HEK293 (cell line): ENCODE results near the gene FRAT2.
A peak's percentile ranks its signal among the peaks of the same experiment; 100 is the strongest.

ENCODE experiments used
- CTCF ChIA-PET: fragments of 350-600 bp; formaldehyde crosslinking; extraction: SDS; loops from one replicate; lab custom pipeline; 2021; ENCODE audit warnings: antibody characterized with exemption; lab: Yijun Ruan, JAX
- POLR2A ChIA-PET: fragments of 300-600 bp; formaldehyde crosslinking; extraction: SDS; loops from one replicate; lab custom pipeline; 2020; ENCODE audit warnings: antibody characterized with exemption, inconsistent platforms; lab: Yijun Ruan, JAX
- H3K27ac ChIP-seq: fragments of 200-500 bp; sonication (Bioruptor generic); 2 replicates; pipeline ENCODE4 v1.5.1; 2014; ENCODE audit warnings: low read depth, low read length, control low read depth, inconsistent platforms; ENCODE audit errors: extremely low read depth
- H3K36me3 ChIP-seq, 2 experiments: fragments of 200-500 bp in 1 of 2; sonication (Bioruptor generic) in 1 of 2; 1 replicate in 1 of 2; 2 replicates in 1 of 2; pipeline ENCODE4 v1.5.1; 2014 to 2017; ENCODE audit warnings: inconsistent platforms in 2 of 2, low read length in 2 of 2; ENCODE audit not compliant: control insufficient read depth in 2 of 2, insufficient read depth in 1 of 2
- H3K4me1 ChIP-seq: fragments of 200-500 bp; sonication (Bioruptor generic); 2 replicates; pipeline ENCODE4 v1.5.1; 2014; ENCODE audit warnings: mild to moderate bottlenecking, low read length, inconsistent platforms; ENCODE audit not compliant: control insufficient read depth, insufficient read depth
- H3K4me3 ChIP-seq: 2 replicates; pipeline ENCODE4 v1.5.1; 2011; ENCODE audit warnings: low read depth, mild to moderate bottlenecking, control low read depth, low read length, moderate library complexity
- H3K9me3 ChIP-seq: fragments of 200-500 bp; sonication (Bioruptor generic); 2 replicates; pipeline ENCODE4 v1.5.1; 2014; ENCODE audit warnings: low read depth, low read length, inconsistent platforms; ENCODE audit not compliant: control insufficient read depth, insufficient read depth
- FEZF1 ChIP-seq: fragments of 450-650 bp; formaldehyde crosslinking; IDR thresholded peaks from 2 replicates; pipeline ENCODE4 v1.5.1; 2016; ENCODE audit warnings: missing biosample characterization, missing genetic modification characterization
- GLI4 ChIP-seq: fragments of 450-650 bp; formaldehyde crosslinking; IDR thresholded peaks from 2 replicates; pipeline ENCODE4 v1.5.1; 2016; ENCODE audit warnings: missing biosample characterization, missing genetic modification characterization
- PRDM10 ChIP-seq: fragments of 450-650 bp; formaldehyde crosslinking; IDR thresholded peaks from 2 replicates; pipeline ENCODE4 v1.5.1; 2016; ENCODE audit warnings: missing biosample characterization, missing genetic modification characterization
- YY1 ChIP-seq: fragments of 450-650 bp; formaldehyde crosslinking; IDR thresholded peaks from 2 replicates; pipeline ENCODE4 v1.5.1; 2018; ENCODE audit warnings: missing biosample characterization, missing genetic modification characterization
- ZBTB11 ChIP-seq: fragments of 450-650 bp; formaldehyde crosslinking; conservative IDR thresholded peaks from 2 replicates; pipeline ENCODE4 v1.5.1; 2016; ENCODE audit warnings: low read depth, missing biosample characterization, missing genetic modification characterization
- ZNF366 ChIP-seq: fragments of 450-650 bp; formaldehyde crosslinking; conservative IDR thresholded peaks from 2 replicates; pipeline ENCODE4 v1.5.1; 2016; ENCODE audit warnings: missing biosample characterization, missing genetic modification characterization
- ZNF416 ChIP-seq: fragments of 450-650 bp; formaldehyde crosslinking; IDR thresholded peaks from 2 replicates; pipeline ENCODE4 v1.5.1; 2016; ENCODE audit warnings: missing biosample characterization, missing genetic modification characterization
- ZNF449 ChIP-seq: fragments of 450-650 bp; formaldehyde crosslinking; IDR thresholded peaks from 2 replicates; pipeline ENCODE4 v1.5.1; 2017; ENCODE audit warnings: missing biosample characterization, mild to moderate bottlenecking, missing genetic modification characterization, moderate library complexity
- ZNF518A ChIP-seq: fragments of 450-650 bp; formaldehyde crosslinking; conservative IDR thresholded peaks from 2 replicates; pipeline ENCODE4 v1.5.1; 2016; ENCODE audit warnings: low read depth, missing biosample characterization, missing genetic modification characterization
- ZNF843 ChIP-seq: fragments of 450-650 bp; formaldehyde crosslinking; IDR thresholded peaks from 2 replicates; pipeline ENCODE4 v1.5.1; 2016; ENCODE audit warnings: missing biosample characterization, missing genetic modification characterization

FRAT2 gene

DNA sequence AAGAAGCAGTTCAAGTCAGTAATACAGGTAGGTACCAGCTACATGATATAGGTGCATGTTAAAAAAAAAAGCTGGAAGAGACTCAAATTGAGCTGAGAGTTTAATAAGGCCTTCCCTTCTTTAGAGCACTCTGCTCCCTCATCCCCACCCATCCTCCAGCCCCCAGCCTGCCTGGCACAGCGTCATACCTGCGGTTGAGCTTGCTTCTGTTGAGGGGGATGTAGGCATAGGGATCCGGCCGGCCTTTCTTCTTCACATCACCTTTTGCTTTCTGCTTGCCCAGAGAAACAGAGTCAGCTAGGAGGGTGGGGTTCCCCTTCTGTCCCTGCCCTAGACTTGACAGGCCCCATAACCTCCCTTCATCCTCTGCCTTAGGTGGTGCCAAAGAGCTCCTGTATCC lies 23.8 kb upstream of the FRAT2 start (continued):
- TF ChIP-seq ZNF518A (tag by site-specific recombination), result no peak
- TF ChIP-seq ZNF449 (tag by site-specific recombination), result no peak
- TF ChIP-seq GLI4 (tag by site-specific recombination), result no peak
- no peak for TF ChIP-seq YY1 (tag by site-specific recombination)
- TF ChIP-seq ZNF366 (tag by site-specific recombination), result no peak
- TF ChIP-seq FEZF1 (tag by site-specific recombination), result no peak
- TF ChIP-seq ZNF843 (tag by site-specific recombination), result no peak
- no peak for TF ChIP-seq ZBTB11

GRCh38 chr10:97356918-97357317 lies 22.4 kb upstream of the FRAT2 start:
- Histone ChIP-seq H3K4me3 (no peak overlapping the region), H3K36me3 (peaks cover 6 to 48% of the 10 kb centered on the region in 2 experiments; a peak in 2 of 3 replicates), H3K9me3 (no peaks in the 10 kb centered on the region), H3K4me1 (no peaks in the 10 kb centered on the region), H3K27ac (no peak overlapping the region)
- POLR2A ChIA-PET, result interaction anchor here (0.8 kb wide), 1 partner anchor 380 kb away, joined by 3 read pairs; the partner anchor contains the start of gene ZFYVE27
- TF ChIP-seq PRDM10 (tag by site-specific recombination) (0 out of 2 replicates have a peak, but pooled peaks have one; percentile 18), ZNF416 (tag by site-specific recombination) (no peak)
- CTCF ChIA-PET, result no interaction called here
